GM12875 (cell line): ENCODE measurements around the gene ST6GALNAC3.

Experiments used
- H3K4me3 ChIP-seq: one replicate; pipeline ENCODE4 v1.5.1; 2011; ENCODE audit warnings: low read depth, low read length, control low read depth
- TF ChIP-seq, protein P1 (sequence below): IDR thresholded peaks from 2 replicates; pipeline ENCODE4 v1.5.1; 2011; ENCODE audit warnings: low read depth, mild to moderate bottlenecking, control low read depth, inconsistent platforms, low read length, moderate library complexity, borderline replicate concordance; ENCODE audit not compliant: insufficient read depth

ST6GALNAC3 gene

DNA sequence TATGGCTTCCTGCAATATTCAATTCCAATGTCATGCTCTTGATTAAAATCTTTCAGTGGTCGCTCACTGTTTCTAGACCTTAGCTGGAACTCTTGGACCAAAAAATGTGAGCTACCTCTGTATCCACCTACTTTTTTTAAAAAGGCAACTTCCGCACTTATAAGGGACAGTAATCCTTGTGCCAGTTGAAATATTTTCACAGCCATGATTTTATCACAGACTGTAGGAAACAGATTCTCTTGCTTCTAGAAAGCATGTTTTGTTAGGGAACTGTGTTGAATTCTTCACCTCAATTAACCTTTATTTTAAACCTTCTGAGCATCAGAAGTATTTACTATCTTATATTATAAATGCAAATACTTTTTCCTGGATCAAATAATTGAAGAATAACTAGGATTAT lies 496.7 kb downstream of the ST6GALNAC3 start:
- TF ChIP-seq, protein P1, sequence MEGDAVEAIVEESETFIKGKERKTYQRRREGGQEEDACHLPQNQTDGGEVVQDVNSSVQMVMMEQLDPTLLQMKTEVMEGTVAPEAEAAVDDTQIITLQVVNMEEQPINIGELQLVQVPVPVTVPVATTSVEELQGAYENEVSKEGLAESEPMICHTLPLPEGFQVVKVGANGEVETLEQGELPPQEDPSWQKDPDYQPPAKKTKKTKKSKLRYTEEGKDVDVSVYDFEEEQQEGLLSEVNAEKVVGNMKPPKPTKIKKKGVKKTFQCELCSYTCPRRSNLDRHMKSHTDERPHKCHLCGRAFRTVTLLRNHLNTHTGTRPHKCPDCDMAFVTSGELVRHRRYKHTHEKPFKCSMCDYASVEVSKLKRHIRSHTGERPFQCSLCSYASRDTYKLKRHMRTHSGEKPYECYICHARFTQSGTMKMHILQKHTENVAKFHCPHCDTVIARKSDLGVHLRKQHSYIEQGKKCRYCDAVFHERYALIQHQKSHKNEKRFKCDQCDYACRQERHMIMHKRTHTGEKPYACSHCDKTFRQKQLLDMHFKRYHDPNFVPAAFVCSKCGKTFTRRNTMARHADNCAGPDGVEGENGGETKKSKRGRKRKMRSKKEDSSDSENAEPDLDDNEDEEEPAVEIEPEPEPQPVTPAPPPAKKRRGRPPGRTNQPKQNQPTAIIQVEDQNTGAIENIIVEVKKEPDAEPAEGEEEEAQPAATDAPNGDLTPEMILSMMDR: no peak

DNA sequence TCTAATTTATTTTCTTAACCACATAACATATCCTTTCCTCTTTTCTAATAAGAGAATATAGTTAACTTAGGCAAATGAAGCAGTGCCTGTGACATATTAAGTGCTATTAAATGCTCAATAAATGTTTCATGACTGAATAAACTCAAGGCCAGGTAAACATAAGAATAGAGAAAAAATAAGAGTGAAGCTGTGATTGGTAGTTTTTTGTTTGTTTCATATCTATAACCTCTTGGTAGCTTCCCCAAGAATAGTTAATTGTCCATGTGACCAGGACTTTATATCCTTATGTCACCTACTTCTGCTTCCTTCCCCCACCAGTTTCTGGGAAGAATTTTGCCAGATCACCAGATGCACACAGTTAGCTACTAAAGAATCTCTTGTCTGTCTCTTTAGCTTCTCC lies 497.7 kb downstream of the ST6GALNAC3 start:
- TF ChIP-seq, protein P1: no peak
- H3K4me3 ChIP-seq: no peak overlapping the region

More for the DNA sequence above, 496.7 kb downstream of the ST6GALNAC3 start:
- no peak overlapping the region for H3K4me3 ChIP-seq

DNA sequence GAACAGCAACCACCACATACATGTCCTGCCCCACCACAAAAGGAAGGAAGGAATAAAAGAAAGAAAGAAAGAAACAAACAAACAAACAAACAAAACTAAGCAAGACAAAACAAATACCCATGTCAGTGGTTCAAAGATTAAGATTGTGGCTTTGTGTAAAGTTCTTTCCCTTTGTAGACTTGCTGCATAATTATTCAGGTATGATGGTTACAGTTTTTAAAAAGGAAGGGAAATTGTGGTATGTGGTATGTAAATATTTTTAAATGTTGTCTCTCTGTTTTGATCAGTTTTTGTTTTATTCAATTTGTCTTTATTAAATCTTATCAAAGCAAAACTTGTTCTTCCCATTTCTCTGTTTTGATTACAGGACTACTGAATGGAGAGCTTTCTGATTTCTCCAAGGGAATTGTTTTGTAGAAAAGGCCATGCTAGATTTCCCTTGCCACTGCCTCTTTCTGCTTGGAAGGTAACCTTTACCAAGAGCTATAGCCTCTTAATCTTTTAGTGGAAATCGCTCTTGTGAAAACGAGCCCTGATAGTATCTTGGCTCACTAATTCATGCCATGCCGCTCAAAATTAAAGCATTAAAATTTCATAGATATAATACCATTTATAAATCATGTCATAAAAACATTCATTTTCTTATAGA lies 502.5 kb downstream of the ST6GALNAC3 start:
- no peak overlapping the region for H3K4me3 ChIP-seq
- TF ChIP-seq, protein P1: no peak

DNA sequence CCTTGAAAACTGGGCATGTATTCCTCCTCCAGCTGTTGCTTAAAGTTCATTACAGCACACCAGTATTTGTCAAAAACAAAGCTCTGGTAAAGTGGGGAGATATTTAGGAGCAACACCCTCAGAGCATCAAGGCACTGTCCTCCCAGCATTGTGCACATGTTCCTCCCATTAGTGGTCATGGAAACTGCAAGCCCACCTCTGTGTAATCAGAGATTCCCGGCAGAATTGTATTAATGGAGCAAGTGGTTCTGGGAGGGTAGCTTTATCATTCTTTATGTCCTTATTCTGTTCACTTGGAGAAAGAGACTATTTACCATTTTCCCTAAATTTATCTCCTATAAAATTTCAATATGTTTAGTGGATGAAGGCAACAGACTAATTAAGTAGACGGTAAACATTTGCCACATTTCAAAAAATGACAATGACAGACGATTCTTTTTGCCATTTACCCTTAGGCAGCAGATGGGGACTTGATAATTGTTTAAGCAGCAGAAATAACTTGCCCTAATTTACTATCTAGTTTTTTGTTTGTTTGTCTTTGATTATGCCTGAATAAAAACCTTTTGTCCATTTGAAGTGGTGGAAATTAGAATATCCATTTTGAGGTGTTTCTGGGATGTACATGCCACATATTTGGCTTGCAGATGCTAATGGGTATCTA lies 503.1 kb downstream of the ST6GALNAC3 start:
- H3K4me3 ChIP-seq: no peak overlapping the region
- TF ChIP-seq, protein P1: no peak

DNA sequence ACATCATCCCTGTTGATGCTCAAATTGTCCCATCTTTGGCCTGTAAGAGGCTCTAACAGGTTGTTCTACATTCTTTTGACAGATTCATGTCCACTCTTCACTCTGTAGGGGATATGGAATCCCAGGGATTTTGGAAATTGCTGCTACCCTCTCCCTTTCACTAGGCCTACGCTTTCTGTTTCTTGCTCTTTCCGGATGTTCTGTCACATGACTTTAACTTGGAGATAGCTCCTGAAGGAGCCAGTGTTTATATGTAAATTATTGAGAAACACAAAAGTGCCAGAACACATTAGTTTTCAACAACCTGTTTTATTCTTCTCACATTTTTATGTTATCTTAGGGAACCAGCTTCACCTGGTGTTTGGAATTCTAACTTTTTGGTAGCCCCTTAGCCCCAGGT lies 505.7 kb downstream of the ST6GALNAC3 start:
- no peak overlapping the region for H3K4me3 ChIP-seq
- TF ChIP-seq, protein P1: no peak

DNA sequence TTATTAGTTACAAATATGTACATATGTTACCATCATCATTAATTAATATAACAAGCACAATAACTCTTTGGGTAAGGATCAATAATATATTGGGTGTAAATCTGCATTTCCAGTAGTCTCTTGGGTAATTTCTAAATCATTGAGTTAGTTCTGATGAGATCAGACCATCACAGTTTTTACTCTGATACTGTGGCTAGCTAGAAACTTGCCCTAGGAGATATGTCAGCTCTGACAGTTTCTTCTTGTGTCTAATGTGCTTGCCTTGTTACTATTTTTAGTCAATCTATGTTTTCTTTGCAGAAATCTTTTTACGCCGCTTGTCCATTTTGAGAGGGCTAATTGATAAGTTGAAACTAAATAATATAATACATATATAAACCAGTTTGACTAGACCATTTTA lies 507.2 kb downstream of the ST6GALNAC3 start:
- TF ChIP-seq, protein P1: no peak

DNA sequence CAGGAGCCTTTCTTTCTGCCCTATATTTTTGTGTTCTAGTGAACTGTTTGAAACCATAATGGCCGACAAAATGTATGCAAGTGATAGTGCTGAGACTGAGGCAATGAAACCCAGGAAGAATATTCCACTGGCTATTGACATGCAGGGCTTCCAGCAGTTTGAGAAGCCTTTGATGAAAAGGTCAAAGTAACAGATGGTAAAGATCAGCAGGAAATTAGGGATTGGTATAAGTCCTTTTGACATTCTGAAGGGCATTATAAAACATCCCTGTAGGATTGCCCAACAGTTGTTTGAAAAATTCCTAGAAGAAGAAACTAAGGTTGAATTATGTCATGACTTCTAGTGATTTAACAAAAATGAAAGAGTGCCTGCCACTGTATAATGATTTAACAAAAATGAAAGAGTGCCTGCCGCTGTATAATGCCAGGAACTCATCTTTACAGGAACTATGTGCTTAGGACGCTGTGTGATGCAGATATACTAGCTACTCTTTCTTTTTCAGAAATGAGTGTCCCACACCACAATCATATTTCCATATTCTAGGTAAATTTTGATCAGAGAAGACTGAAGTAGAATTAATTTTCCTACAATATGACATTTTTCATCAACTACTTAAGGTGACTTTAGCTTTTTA lies 508.8 kb downstream of the ST6GALNAC3 start:
- H3K4me3 ChIP-seq: no peak overlapping the region
- TF ChIP-seq, protein P1: no peak

More for the DNA sequence above, 507.2 kb downstream of the ST6GALNAC3 start:
- no peak overlapping the region for H3K4me3 ChIP-seq
